Right lobe of liver (tissue), 6 donors: ENCODE data around the gene ZNF223. TPM values are rescaled to one million over a fixed set of nuclear protein-coding genes. Genes with fewer than 3 reads are reported as not detected.
A peak's percentile ranks its signal among the peaks of the same experiment; 100 is the strongest.

Source experiments
- ATAC-seq, 4 donors: fragments of 200-7000 bp; cut with Tn5 transposase; one replicate each; pipeline ENCODE4 v1.9.1; 2020; ENCODE audit warnings: mild to moderate bottlenecking in 4 of 4, moderate library complexity in 4 of 4
- DNase-seq, 3 donors: peaks; one replicate each; pipeline ENCODE4 v3.0.0-alpha.2; 2020
- H3K27ac ChIP-seq, 3 donors: fragments of 200-600 bp; one replicate each; pipeline ENCODE4 v1.8.0; 2022
- H3K27me3 ChIP-seq, 2 donors: fragments of 200-600 bp; one replicate each; pipeline ENCODE4 v1.8.0; 2022
- H3K36me3 ChIP-seq, 4 donors: fragments of 200-600 bp; sonication (generic) in 1 of 4; one replicate each; pipeline versions ENCODE4 v1.5.1 to v1.8.0; 2017 to 2022; ENCODE audit warnings: control low read depth in 1 of 4
- H3K4me1 ChIP-seq, 4 donors: fragments of 200-600 bp; sonication (generic) in 1 of 4; one replicate each; pipeline versions ENCODE4 v1.5.1 to v1.8.0; 2017 to 2022; ENCODE audit warnings: control low read depth in 1 of 4
- H3K4me3 ChIP-seq, 3 donors: fragments of 200-600 bp; one replicate each; pipeline ENCODE4 v1.8.0; 2022
- H3K9me3 ChIP-seq, 4 donors: fragments of 200-600 bp; sonication (generic) in 1 of 4; one replicate each; pipeline versions ENCODE4 v1.5.1 to v1.8.0; 2017 to 2022; ENCODE audit warnings: control low read depth in 1 of 4
- POLR2A ChIP-seq: fragments of 450-650 bp; IDR thresholded peaks from one replicate; pipeline ENCODE4 v1.6.1; 2017; ENCODE audit warnings: antibody characterized with exemption, mild to moderate bottlenecking
- WGBS: methylation state at CpG from one replicate; pipeline ENCODE4 v1.1.6; 2018; ENCODE audit warnings: low coverage, low lambda C conversion rate; ENCODE audit not compliant: insufficient coverage; ENCODE audit errors: missing lambda C conversion rate; 5-methylcytosine and 5-hydroxymethylcytosine counted together
- intact Hi-C, 2 donors: fragments of 100-400 bp; cut with DNase I; formaldehyde crosslinking; loops; one replicate each; pipeline versions ENCODE4 v1.11.2 to v1.14.1; 2022
- total RNA-seq, 6 experiments: library from RNA; depleted of rRNA in 2 of 6; stranded (reverse); fragments of >200 nt in 2 of 6; fragmentation: NEBNext Ultra II Directional in 3 of 6; extraction: Animal tissue kit (Norgen Biotek cat#: 25700) in 3 of 6; gene quantifications; one replicate each; pipeline versions ENCODE4 v1.1.0 to v1.2.4, GENCODE V29; 2016 to 2023
- TF ChIP-seq, protein P1 (sequence below), 4 donors: fragments of 200-600 bp in 3 of 4; fragments of 450-650 bp in 1 of 4; IDR thresholded peaks; one replicate each; pipeline versions ENCODE4 v1.5.1 to v1.8.0; 2016 to 2022; ENCODE audit warnings: antibody characterized with exemption in 4 of 4, mild to moderate bottlenecking in 2 of 4
- donor health status: DM: no; HTN: yes; CAD: no.
- donor health status: DM: no; HTN: no; CAD: no.
- donor health status: DM: no; HTN: no; CAD: no.
- donor health status: DM: no; HTN: yes; CAD: no.
- donor health status: DM: no; HTN: yes; CAD: no.

The ZNF223 gene
- total RNA-seq, 6 experiments from 2014 or later, result 0.80 to 2.4 (median 1.7) TPM

DNA sequence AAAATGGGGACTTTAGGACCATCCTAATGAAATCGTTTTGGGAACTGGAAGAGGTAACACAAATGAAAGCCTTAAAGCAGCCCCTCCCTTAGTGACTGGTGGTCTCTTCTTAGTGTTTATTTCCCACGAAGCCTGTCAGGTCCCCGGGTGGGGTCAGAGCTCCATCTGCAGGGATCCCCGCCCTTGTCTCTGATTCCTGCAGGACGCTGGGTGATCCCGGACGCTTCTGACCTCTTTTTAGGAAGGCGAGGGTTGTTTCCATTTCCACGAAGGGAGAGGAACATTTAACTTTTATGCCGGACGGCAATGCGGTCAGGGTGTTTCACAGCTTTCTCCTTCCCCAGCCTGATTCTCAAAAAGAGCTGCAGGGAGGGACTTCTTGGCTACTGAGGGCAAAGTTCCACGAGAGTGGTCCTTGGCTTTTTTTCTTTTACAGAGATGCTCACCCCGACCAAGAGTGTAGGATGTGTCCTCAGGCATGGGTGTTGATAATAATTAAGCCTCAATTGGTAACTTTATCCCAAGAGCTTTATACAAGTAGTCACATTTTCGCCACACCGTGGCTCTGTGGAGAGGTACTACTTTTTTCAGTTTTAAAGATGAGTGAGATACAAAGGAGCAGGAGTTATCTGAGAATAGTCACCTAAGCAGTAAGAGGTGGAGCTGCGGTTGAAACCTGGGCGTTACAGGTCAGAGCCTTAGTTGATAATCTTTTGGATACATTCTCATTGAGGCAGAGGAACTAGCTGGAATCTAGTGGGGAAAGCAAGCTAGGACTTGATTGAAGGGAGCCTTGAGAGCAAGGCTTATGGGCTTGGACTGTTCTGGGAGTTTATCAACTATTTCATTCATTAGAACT lies 20.9 kb downstream of the ZNF223 start:
- H3K27ac ChIP-seq, result no peak overlapping the region
- no peaks in the 10 kb centered on the region for H3K36me3 ChIP-seq
- intact Hi-C loops, result no loop called here
- ATAC-seq (peak in 3 of 4 donors; percentile 10 to 38 (median 21)), DNase-seq (no peak)
- no peaks in the 10 kb centered on the region for H3K27me3 ChIP-seq
- H3K4me1 ChIP-seq, result peaks cover 0 to 8% (median 0%) of the 10 kb centered on the region in 4 donors
- TF ChIP-seq, protein P1, sequence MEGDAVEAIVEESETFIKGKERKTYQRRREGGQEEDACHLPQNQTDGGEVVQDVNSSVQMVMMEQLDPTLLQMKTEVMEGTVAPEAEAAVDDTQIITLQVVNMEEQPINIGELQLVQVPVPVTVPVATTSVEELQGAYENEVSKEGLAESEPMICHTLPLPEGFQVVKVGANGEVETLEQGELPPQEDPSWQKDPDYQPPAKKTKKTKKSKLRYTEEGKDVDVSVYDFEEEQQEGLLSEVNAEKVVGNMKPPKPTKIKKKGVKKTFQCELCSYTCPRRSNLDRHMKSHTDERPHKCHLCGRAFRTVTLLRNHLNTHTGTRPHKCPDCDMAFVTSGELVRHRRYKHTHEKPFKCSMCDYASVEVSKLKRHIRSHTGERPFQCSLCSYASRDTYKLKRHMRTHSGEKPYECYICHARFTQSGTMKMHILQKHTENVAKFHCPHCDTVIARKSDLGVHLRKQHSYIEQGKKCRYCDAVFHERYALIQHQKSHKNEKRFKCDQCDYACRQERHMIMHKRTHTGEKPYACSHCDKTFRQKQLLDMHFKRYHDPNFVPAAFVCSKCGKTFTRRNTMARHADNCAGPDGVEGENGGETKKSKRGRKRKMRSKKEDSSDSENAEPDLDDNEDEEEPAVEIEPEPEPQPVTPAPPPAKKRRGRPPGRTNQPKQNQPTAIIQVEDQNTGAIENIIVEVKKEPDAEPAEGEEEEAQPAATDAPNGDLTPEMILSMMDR (IDR thresholded peaks at IDR 0.05), result no peak
- no peak for TF ChIP-seq POLR2A
- 21% methylated on average over 18 of the region's 18 CpGs for WGBS
- H3K9me3 ChIP-seq, result no peaks in the 10 kb centered on the region
- peak overlapping the region; percentile 50 to 72 (median 68) for H3K4me3 ChIP-seq

DNA sequence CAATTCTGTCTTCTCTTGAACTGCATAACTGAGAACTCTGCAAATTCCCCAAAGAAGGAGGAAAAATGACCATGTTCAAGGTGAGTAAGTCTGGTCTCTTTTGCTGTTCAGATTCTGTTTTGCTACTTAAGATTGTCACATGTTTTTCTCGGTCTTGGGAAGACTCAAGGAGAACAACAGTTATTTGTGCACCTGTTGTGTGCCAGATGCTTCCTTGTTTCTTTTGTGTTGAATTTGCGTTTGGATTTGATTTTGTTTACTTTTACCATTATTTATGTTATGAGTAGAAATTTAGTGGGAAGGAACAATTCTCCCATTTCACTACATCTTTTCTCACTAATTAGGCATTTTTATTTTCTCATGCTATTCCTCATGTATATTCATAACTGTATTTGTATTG lies 24.5 kb downstream of the ZNF223 start:
- H3K4me1 ChIP-seq, result peaks cover 0 to 8% (median 0%) of the 10 kb centered on the region in 4 donors
- intact Hi-C loops, result no loop called here
- H3K4me3 ChIP-seq, result no peak overlapping the region
- ATAC-seq (no peak), DNase-seq (no peak)
- 94% methylated on average over 2 of the region's 2 CpGs for WGBS
- H3K9me3 ChIP-seq, result no peaks in the 10 kb centered on the region
- no peaks in the 10 kb centered on the region for H3K36me3 ChIP-seq
- TF ChIP-seq, protein P1 (IDR thresholded peaks at IDR 0.05), result no peak
- no peak for TF ChIP-seq POLR2A
- no peak overlapping the region for H3K27ac ChIP-seq
- H3K27me3 ChIP-seq, result no peaks in the 10 kb centered on the region

DNA sequence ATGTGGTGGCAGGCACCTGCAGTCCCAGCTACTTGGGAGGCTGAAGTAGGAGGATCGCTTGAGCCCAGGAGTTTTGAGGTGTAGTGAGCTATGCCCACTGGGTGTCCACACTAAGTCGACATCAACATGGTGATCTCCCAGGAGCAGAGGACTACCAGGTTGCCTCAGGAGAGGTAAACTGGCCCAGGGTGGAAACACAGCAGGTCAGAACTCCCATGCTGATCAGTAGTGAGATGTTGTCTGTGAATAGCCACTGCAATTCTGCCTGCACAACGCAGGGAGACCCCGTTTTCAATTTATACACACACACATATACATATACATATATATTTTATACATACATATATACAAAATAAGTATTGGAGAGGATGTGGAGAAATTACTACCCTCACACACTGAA lies 40.3 kb downstream of the ZNF223 start:
- peaks cover 0 to 7% (median 1%) of the 10 kb centered on the region in 4 donors for H3K4me1 ChIP-seq
- H3K27me3 ChIP-seq, result no peaks in the 10 kb centered on the region
- H3K4me3 ChIP-seq, result no peak overlapping the region
- DNase-seq (no peak), ATAC-seq (no peak)
- intact Hi-C loops, result no loop called here
- peaks cover 0 to 5% (median 0%) of the 10 kb centered on the region in 4 donors for H3K9me3 ChIP-seq
- TF ChIP-seq, protein P1 (IDR thresholded peaks at IDR 0.05), result no peak
- no peak for TF ChIP-seq POLR2A
- no peaks in the 10 kb centered on the region for H3K36me3 ChIP-seq
- H3K27ac ChIP-seq, result no peak overlapping the region
- WGBS, result 56% methylated on average over 2 of the region's 4 CpGs

DNA sequence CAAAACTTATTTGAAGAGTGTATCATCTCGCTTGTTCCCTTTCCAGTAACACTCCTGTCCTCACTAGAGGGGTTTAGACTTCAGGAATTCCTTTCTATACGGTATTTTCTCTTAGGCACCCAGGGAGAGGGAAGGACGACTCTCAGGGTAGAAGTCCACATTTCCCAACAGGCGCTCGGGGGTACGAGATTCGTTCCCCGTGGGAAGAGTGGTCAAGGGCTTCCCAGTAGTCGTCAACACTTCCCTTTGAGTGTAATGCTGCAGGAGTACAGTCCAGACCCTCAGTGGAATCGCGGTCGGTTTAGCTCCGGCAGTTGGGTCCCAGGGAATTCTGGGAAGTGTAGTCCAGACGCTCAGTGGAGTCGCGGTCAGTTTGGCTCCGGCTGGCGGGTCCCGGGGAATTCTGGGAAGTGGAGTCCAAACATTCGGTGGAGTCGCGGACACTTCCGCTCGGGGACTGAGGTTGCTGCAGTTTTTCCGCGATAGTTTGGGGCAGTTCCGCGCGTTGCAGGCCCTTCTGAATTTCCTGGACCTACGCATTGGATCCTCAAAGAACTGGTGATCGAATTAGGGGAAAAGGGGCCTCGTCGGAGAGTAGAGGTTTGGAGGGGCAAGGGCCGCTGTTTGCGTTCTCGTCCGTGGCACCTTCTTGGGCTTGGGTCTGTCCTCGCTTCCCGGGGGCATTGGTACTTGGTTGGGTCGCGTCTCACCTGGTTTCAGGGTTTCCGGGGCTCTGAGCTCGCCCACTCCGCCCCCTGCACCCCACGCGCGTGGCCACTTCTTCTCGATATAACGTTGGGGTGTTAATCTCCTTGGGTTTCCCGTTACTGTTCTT lies 42.3 kb downstream of the ZNF223 start, which contains the start of gene ZNF224:
TSS of gene ZNF224 (plus strand) at position 431 of the 835 bp plus-strand sequence. CDS start 3,513 bp downstream, outside the sequence.
- 2% methylated on average over 14 of the region's 50 CpGs for WGBS
- TF ChIP-seq, protein P1 (IDR thresholded peaks at IDR 0.05), result no peak
- peak; percentile 22 for TF ChIP-seq POLR2A
- H3K27me3 ChIP-seq, result no peaks in the 10 kb centered on the region
- peaks cover 0 to 7% (median 1%) of the 10 kb centered on the region in 4 donors for H3K4me1 ChIP-seq
- peak within 1 kb of the TSS; percentile 78 to 83 (median 83) for H3K4me3 ChIP-seq
- peaks cover 0 to 6% (median 0%) of the 10 kb centered on the region in 4 donors for H3K9me3 ChIP-seq
- DNase-seq (peak; percentile 92 to 96 (median 95)), ATAC-seq (peak; percentile 98 to 99 (median 99))
- intact Hi-C loops, result no loop called here
- peak within 1 kb of the TSS; percentile 22 to 48 (median 48) for H3K27ac ChIP-seq
- peaks cover 0 to 13% (median under 1%) of the 10 kb centered on the region in 4 donors for H3K36me3 ChIP-seq
